Uterine smooth muscle cell (primary cell): ENCODE measurements around the gene SLC17A7. TPM values are rescaled to one million over a fixed set of nuclear protein-coding genes. Genes with fewer than 3 reads are reported as not detected.

ENCODE experiments used
- total RNA-seq: library from RNA; depleted of rRNA; stranded (reverse); fragments of >200 nt; gene quantifications from 2 replicates; pipeline ENCODE4 v1.2.3, GENCODE V29; 2014

SLC17A7 gene
- total RNA-seq = not detected in 2 replicates

DNA sequence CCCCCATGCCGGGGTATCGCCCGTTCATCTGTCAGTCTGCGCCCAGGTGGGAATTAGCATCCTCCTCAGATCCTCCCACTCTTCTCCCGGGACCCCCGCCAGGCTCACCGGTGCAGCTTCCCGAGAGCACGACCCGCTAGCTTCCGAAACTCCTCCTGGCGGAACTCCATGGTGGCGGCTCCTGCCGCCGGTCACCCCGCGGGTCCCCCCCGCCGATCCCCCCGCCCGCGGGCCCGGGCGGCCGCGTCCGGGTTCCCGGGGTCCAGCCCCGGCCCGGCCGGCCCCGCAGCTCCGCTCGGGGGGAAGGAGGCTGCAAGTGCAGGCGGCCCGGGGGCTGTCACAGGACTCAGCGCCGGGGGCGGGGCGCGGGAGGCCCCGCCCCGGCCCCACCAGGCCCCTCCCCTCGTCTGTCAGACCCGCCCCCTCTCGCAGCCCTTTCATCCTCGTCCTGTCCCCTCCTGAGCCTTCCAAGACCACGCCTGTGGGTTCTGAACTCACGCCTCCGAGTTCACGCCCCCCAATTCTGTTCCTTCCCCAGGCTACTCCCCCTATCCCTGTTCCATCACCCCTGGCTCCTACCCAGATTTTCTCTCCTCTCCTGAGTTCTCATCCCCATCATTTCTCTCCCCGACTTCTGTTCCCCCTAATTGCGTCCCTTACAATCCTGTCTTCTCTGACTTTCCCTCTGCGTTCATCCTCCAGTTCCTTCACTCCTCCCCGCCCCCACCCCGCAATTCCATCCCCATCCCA, at the start of gene SLC17A7:
TSS of gene SLC17A7 (minus strand) at position 318 of the 750 bp plus-strand sequence. CDS start at position 170, 148 bp downstream.

DNA sequence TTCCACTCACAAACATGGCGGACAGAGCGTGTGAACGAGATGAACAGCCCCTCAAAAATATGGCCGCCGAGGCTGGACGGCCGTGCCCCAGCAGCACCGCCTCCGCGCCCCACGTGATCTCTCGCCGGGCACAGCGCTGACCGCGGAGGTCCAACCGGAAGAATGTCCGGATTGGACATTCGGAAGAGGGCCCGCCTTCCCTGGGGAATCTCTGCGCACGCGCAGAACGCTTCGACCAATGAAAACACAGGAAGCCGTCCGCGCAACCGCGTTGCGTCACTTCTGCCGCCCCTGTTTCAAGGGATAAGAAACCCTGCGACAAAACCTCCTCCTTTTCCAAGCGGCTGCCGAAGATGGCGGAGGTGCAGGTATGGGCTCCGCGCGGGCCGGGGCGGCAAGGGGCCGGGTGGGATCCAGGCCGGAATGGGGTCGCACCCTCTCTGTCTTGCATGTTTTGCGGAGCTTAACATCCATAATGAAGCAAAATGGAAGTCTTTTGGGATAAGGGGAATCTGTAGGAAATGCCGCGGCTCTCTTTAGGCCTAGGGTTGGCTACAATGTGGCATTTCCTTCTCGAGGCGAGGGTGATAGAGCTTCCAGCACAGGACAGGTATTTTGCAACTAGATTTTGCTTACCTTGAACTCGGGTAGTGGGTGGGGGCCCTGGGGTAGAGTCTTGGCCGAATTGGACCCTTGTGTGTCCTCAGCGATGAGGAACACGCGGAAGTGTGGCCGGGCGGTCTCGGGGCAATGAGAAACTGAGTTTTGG, 46.1 kb upstream of the SLC17A7 start, which contains the start of gene RPL13A:
TSS of gene RPL13A (plus strand) at position 332 of the 769 bp plus-strand sequence. CDS start at position 354, 22 bp downstream.

DNA sequence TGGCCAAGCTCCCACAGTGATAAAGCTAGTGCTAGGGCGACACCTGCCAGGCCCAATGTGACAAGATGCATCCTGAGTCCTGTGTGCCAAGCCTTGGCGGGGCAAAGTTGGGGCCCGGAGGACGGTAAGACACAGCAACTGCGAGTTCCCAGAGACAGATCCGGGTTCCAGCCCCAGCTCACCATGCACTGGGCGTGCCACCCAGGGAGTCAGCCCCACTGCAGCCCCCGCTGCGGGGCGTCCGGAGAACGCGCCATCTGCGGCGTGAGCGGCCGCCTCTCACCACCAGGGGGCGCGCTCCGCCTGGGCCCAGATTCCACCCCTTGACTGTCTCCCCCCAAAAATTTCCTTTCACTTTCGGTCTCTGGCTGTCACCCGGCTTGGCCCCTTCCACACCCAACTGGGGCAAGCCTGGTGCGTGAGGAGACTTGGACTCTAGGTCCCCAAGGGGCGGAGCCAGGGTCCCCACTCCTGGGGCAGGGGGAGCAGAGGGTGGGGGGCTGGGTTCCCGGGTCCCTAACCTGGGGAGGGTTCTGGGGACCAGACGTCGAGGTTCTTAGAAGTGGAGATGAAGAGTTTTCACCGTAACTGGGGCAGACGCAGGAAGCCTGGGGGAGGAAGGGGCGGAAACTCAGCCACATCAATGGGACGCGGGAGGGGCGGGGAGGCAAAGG, 32.7 kb upstream of the SLC17A7 start, which contains the start of gene FLT3LG:
TSS of gene FLT3LG (plus strand) at position 348 of the 674 bp plus-strand sequence. CDS start 425 bp downstream, outside the sequence.

DNA sequence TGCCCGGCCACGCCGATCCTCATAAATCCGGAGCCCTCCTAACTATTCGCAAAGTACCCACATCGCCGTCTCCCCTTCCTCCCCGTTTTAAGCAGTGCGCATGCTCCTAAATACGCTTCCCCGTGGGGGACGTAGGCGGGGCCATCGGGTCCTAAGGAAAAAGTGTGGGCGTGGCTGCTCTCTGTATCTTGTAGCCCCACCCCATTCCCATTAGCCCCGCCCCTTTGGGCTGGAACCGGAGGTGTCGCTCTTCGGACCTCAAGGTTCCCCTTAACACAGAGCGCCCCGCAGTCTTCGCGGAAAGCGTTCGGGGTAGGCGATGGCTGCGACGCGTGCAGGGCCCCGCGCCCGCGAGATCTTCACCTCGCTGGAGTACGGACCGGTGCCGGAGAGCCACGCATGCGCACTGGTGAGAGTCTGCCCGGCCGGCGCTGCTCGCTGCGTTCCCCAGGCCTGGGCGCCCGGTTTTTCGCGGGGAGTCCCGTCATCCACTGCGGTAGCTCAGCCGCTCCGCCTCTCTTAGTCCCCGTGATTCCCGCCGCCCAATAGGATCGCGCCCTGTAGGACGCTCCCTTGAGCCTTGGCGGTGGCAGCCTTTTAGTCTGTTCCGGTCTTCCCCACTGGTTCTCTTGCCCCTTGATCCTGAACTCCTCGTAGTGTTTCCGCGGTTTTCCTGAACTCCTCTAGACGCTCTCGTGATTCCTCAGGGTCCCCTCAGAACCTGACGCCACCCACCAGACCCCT, 11.9 kb upstream of the SLC17A7 start, which contains the start of gene ALDH16A1:
TSS of gene ALDH16A1 (plus strand) at position 213 of the 744 bp plus-strand sequence. CDS start at position 320, 107 bp downstream.

DNA sequence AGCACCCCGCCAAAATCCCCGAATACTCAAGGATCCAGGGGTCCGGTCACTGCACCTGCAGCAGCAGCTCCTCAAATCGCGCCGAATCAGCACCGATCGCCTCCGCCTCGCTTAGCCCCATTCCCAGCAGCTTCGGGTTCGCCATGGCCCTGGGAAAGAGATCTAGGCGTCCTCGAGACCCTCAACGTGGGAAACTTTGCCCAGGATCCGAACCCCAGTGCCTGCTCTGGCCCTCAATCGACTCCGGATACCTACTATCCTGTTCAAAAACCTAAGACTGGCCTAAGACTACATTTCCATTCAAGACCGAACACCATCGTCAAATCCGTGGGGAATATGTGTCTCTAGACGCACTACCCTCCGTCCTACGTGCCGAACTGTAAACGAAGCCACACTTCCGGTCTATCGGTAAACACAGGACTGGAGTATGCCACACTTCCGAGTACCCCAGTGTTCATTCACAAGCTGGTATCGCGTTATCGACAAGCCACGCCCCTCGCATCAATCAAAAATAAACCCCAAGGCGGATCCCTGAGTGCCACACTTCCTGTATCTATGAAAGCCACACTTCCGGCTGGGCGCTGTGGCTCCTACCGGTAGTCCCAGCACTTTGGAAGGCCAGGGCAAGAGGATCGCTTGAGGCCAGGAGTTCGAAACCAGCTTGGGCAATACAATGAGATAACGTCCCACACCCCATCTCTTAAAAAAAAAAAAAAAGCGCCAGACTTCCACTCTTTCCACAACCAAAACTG, 10.3 kb upstream of the SLC17A7 start, which contains the start of gene PIH1D1:
TSS of gene PIH1D1 (minus strand) at position 385 of the 752 bp plus-strand sequence. CDS start at position 145, 240 bp downstream.

DNA sequence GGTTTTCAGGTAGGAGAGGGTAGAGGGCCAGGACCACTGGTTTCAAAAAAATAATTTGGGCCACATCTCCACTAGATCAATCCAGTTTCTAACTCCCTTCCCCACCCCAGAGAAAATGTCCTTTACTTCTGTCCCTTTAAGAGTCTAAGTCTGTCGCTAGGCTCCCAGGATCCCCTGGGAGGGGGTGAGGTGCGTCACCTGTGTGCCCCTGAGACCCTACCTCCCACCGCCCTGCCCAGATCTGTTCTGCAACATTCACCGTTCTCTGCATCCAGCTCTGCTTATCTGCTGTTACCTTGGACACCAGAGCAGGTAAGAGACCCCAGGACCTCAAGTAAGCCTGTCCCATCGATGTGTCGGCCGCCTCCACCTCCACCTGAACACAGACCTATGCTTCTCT, 16.1 kb downstream of the SLC17A7 start, which contains the start of gene GFY:
TSS of gene GFY (plus strand) at position 211 of the 400 bp plus-strand sequence. CDS start 1,043 bp downstream, outside the sequence.

DNA sequence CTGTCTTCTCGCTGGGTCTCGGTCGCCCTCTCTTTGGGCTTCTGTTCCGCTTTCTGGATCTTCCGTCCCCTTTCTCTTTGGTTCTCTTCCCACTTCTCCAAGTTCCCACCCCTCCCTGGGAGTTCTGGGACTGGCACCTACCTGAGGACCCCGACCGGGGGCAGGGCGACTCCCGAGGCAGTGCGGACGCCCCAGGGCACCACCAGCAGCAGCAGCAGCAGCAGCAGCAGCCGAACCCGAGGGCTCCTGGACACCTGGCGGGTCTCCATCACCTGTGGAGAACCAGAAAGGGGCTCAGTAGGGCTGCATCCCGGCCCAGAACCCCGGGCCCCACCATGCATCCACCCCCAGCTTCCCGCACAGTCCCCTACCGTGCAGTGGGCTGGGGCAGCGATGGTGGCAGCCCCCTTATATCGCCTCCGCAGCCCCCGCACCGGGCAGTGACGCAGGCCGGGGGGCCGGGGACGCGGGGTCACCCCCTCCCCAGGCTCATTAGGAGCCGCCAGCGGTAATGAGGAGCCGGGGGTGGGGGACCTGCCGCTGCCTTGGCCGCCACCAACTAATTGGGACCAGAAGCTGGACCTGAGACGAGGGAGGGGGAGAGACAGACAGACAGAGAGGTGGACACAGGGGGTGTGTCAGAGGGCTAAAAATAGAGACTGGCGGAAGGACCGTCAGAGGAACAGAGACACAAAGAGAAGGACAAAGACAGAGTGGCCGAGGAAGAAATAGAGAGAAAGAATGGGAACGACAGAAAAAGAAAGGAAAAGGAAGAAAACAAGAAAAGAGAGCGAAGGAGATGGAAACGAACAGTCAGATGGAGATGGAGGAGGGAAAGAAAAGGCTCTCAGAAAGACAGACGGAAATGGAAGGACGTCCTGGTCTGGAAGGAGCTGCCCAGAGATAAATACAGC, 18.0 kb downstream of the SLC17A7 start, which contains the start of gene PTH2:
TSS of gene PTH2 (minus strand) at position 371 of the 914 bp plus-strand sequence. CDS start at position 269, 102 bp downstream.

DNA sequence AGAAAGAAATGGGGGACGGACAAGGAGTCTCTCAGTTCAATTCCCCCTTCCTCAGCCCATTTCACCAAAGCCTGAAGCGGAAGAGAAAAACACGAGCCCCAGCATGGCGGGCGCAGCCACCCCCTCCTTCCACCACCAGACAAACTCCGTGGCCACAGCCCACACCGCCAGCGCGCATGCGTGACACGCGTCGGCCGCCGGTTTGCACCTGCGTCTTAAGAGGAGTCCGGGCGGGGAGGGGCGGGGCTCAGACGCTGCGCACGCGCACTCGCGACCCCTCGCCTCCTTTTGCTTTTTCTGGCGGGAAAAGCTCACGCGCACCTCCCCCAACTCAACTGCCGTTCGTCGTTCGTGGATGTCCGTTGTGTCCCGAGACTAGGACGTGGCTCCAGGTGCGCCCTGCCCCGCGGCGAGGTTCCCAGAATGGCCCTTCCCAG, 53.4 kb downstream of the SLC17A7 start, which contains the start of gene KASH5:
TSS of gene KASH5 (plus strand) at position 314 of the 437 bp plus-strand sequence. CDS start 2,635 bp downstream, outside the sequence.

Other genes starting within 250 kb of the SLC17A7 start
- under 0.01 TPM in 2 replicates for gene SLC6A16, start 116.3 kb downstream of the SLC17A7 start, total RNA-seq
- gene CD37, start 106.1 kb downstream of the SLC17A7 start, total RNA-seq = 0.12 TPM in 1 of 2 replicates, not detected in the other
- gene TEAD2, start 79.1 kb downstream of the SLC17A7 start, total RNA-seq = 13.7 and 15.6 TPM in 2 replicates
- gene DKKL1, start 77.7 kb downstream of the SLC17A7 start, total RNA-seq = 0.25 and 0.33 TPM in 2 replicates
- gene KASH5, start 53.3 kb downstream of the SLC17A7 start, total RNA-seq = not detected in 2 replicates
- not detected in 2 replicates for gene PTH2, start 18.1 kb downstream of the SLC17A7 start, total RNA-seq
- gene GFY, start 16.1 kb downstream of the SLC17A7 start, total RNA-seq = 0.11 TPM in 1 of 2 replicates, not detected in the other
- 105 and 127 TPM in 2 replicates for gene PIH1D1, start 10.3 kb upstream of the SLC17A7 start, total RNA-seq
- 33.4 and 53.8 TPM in 2 replicates for gene ALDH16A1, start 11.7 kb upstream of the SLC17A7 start, total RNA-seq
- 2.5 and 2.6 TPM in 2 replicates for gene FLT3LG, start 32.7 kb upstream of the SLC17A7 start, total RNA-seq
- gene RPL13A, start 46.1 kb upstream of the SLC17A7 start, total RNA-seq = 1,950 and 2,937 TPM in 2 replicates
- gene RPS11, start 54.9 kb upstream of the SLC17A7 start, total RNA-seq = 2,278 and 3,023 TPM in 2 replicates
- gene FCGRT, start 71.1 kb upstream of the SLC17A7 start, total RNA-seq = 21.7 and 56.0 TPM in 2 replicates
- 136 and 287 TPM in 2 replicates for gene RCN3, start 86.5 kb upstream of the SLC17A7 start, total RNA-seq
- 58.2 and 78.7 TPM in 2 replicates for gene NOSIP, start 139.0 kb upstream of the SLC17A7 start, total RNA-seq
- gene PRRG2, start 139.8 kb upstream of the SLC17A7 start, total RNA-seq = 0.33 and 0.75 TPM in 2 replicates
- 2.4 and 3.1 TPM in 2 replicates for gene PRR12, start 149.7 kb upstream of the SLC17A7 start, total RNA-seq
- 41.3 and 58.6 TPM in 2 replicates for gene RRAS, start 198.6 kb upstream of the SLC17A7 start, total RNA-seq
- gene SCAF1, start 200.7 kb upstream of the SLC17A7 start, total RNA-seq = 17.3 and 18.1 TPM in 2 replicates
- gene IRF3, start 224.3 kb upstream of the SLC17A7 start, total RNA-seq = 43.1 and 45.6 TPM in 2 replicates
- gene BCL2L12, start 224.4 kb upstream of the SLC17A7 start, total RNA-seq = 3.2 and 7.5 TPM in 2 replicates
- 325 and 532 TPM in 2 replicates for gene PRMT1, start 235.7 kb upstream of the SLC17A7 start, total RNA-seq
- gene ADM5, start 248.1 kb upstream of the SLC17A7 start, total RNA-seq = 0.66 and 0.87 TPM in 2 replicates
- 15.6 and 25.6 TPM in 2 replicates for gene CPT1C, start 249.6 kb upstream of the SLC17A7 start, total RNA-seq